Calu3 (cell line): Measurements from ENCODE around the gene ZNF263. TPM values are rescaled to one million over a fixed set of nuclear protein-coding genes. Genes with fewer than 3 reads are reported as not detected.

Experiments
- BruUV-seq: library from RNA; stranded (reverse); fragments of 400-500 nt; replicated peaks from 2 replicates; lab custom pipeline; 2021; lab: Mats Ljungman, UMichigan
- CTCF ChIA-PET: fragments of 300-600 bp; sonication (Branson Sonifier 250); formaldehyde crosslinking; loops from one replicate; lab custom pipeline; 2022; ENCODE audit warnings: antibody characterized with exemption; lab: Charles Lee
- DNase-seq: peaks from one replicate; pipeline ENCODE4 v3.0.0; 2022
- H3K27ac Mint-ChIP-seq: one replicate; pipeline ENCODE4 v1.8.0; 2022; ENCODE audit warnings: mixed read lengths; ENCODE audit not compliant: unreplicated experiment
- H3K27me3 Mint-ChIP-seq: one replicate; pipeline ENCODE4 v1.8.0; 2022; ENCODE audit warnings: mixed read lengths; ENCODE audit not compliant: unreplicated experiment
- H3K36me3 Mint-ChIP-seq: one replicate; pipeline ENCODE4 v1.8.0; 2022; ENCODE audit warnings: mild to moderate bottlenecking, moderate library complexity, mixed read lengths; ENCODE audit not compliant: insufficient read depth, unreplicated experiment
- H3K4me1 Mint-ChIP-seq: one replicate; pipeline ENCODE4 v1.8.0; 2022; ENCODE audit warnings: mild to moderate bottlenecking, low read depth, mixed read lengths; ENCODE audit not compliant: unreplicated experiment
- H3K4me3 Mint-ChIP-seq: one replicate; pipeline ENCODE4 v1.8.0; 2022; ENCODE audit warnings: mild to moderate bottlenecking, low read depth, moderate library complexity, mixed read lengths; ENCODE audit not compliant: unreplicated experiment
- H3K9me3 Mint-ChIP-seq: one replicate; pipeline ENCODE4 v1.8.0; 2022; ENCODE audit warnings: low read depth, mixed read lengths; ENCODE audit not compliant: unreplicated experiment
- intact Hi-C: fragments of 100-400 bp; cut with micrococcal nuclease; formaldehyde crosslinking; loops from one replicate; pipeline ENCODE4 v1.10.0; 2022; ENCODE audit not compliant: unreplicated experiment
- total RNA-seq: library from RNA; stranded (reverse); gene quantifications from 2 replicates; pipeline ENCODE4 v1.2.3, GENCODE V29; 2022
- TF ChIP-seq, protein P1 (sequence below): fragments of 200-600 bp; IDR thresholded peaks from one replicate; pipeline ENCODE4 v1.8.0; 2022; ENCODE audit warnings: antibody characterized with exemption; ENCODE audit not compliant: unreplicated experiment

Gene ZNF263
- total RNA-seq, 1 experiment from 2014 or later, result 46.9 TPM

DNA sequence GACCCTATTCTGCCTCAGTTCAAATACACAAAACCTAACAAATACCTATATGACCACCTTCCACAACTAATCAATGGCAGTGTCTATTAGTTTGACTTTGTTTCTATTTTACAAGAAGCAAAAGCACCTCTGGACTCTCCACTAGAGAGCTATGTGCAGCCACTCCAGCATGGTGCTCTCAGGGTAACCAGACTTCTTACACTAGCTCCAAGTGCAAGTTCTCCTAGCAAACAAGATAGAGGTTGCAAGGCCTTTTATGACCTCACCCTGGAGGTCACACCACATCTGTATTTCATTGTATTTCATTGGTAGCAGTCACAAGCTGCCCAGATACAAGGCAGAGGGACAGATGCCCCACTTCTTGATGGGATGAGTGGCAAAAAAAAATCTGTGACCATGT lies 8.3 kb upstream of the ZNF263 start:
- CTCF ChIA-PET, result no interaction called here
- no peaks in the 10 kb centered on the region for H3K4me1 Mint-ChIP-seq
- TF ChIP-seq, protein P1, sequence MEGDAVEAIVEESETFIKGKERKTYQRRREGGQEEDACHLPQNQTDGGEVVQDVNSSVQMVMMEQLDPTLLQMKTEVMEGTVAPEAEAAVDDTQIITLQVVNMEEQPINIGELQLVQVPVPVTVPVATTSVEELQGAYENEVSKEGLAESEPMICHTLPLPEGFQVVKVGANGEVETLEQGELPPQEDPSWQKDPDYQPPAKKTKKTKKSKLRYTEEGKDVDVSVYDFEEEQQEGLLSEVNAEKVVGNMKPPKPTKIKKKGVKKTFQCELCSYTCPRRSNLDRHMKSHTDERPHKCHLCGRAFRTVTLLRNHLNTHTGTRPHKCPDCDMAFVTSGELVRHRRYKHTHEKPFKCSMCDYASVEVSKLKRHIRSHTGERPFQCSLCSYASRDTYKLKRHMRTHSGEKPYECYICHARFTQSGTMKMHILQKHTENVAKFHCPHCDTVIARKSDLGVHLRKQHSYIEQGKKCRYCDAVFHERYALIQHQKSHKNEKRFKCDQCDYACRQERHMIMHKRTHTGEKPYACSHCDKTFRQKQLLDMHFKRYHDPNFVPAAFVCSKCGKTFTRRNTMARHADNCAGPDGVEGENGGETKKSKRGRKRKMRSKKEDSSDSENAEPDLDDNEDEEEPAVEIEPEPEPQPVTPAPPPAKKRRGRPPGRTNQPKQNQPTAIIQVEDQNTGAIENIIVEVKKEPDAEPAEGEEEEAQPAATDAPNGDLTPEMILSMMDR, result no peak
- H3K4me3 Mint-ChIP-seq, result no peak overlapping the region
- BruUV-seq, result no TSS peak
- peaks cover 54% of the 10 kb centered on the region for H3K27me3 Mint-ChIP-seq
- H3K36me3 Mint-ChIP-seq, result no peaks in the 10 kb centered on the region
- no peak for DNase-seq
- peaks cover 2% of the 10 kb centered on the region for H3K9me3 Mint-ChIP-seq
- no peak overlapping the region for H3K27ac Mint-ChIP-seq
- intact Hi-C loops, result no loop called here

DNA sequence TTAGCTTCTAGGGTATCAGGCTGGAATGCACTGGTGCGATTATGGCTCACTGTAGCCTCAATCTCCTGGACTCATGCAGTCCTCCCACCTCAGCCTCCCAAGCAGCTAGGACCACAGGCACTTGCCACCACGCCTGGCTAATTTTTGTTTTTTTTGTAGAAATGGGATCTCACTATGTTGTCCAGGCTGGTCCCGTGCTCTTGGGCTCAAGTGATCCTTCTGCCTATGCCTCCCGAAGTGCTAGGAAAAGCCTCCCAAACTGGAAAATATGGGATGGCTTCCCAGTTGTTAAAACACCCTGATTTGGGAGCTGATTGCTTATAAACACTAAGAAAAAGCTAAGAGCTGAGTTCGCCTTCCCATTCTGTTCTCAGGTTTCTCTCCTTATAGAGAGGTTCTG lies 6.6 kb upstream of the ZNF263 start:
- H3K36me3 Mint-ChIP-seq, result no peaks in the 10 kb centered on the region
- no peaks in the 10 kb centered on the region for H3K4me1 Mint-ChIP-seq
- BruUV-seq, result no TSS peak
- intact Hi-C loops, result no loop called here
- H3K27me3 Mint-ChIP-seq, result peaks cover 54% of the 10 kb centered on the region
- TF ChIP-seq, protein P1, result no peak
- no peak for DNase-seq
- CTCF ChIA-PET, result no interaction called here
- H3K4me3 Mint-ChIP-seq, result no peak overlapping the region
- no peaks in the 10 kb centered on the region for H3K9me3 Mint-ChIP-seq
- H3K27ac Mint-ChIP-seq, result no peak overlapping the region

DNA sequence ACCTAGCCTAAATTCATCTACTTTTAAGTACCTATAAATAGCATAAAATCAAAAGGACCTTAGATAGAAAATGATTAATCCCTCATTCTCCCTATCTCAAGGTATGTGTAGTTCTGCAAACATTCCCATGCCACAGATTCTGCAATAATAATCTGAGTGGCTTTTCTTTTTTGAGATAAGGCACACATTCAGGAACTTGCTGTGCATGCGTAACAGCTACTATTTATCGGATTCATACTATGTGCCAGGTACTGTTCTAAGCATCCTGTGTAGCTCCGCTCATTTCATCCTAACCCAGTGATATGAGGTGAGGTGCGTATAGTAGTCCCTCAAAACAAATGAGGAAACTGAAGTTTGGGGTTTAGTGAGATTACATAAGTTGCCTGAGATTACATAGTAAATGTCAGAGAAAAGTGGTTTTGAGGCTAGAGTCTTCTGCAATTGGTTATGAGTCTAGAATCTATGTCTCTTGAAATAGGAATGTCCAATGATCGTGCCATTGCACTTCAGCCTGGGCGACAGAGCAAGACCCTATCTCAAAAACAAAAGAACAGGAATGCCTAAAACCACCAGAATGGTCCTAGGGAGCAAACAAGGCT lies 2.0 kb upstream of the ZNF263 start:
- BruUV-seq, result no TSS peak
- Mint-ChIP-seq H3K27ac (no peak overlapping the region), H3K4me3 (peak overlapping the region; percentile 90), H3K9me3 (no peaks in the 10 kb centered on the region), H3K4me1 (peaks cover 10% of the 10 kb centered on the region), H3K36me3 (peaks cover 45% of the 10 kb centered on the region), H3K27me3 (peaks cover 27% of the 10 kb centered on the region)
- DNase-seq, result no peak
- TF ChIP-seq, protein P1, result no peak
- CTCF ChIA-PET, result interaction anchor here (0.5 kb wide), 1 partner anchor 152 kb away, joined by 5 read pairs; no protein-coding TSS in a partner anchor
- intact Hi-C loops, result loop anchor here (10.0 kb wide), 1 partner anchor 223 kb away; the partner anchor contains the start of gene CLUAP1

DNA sequence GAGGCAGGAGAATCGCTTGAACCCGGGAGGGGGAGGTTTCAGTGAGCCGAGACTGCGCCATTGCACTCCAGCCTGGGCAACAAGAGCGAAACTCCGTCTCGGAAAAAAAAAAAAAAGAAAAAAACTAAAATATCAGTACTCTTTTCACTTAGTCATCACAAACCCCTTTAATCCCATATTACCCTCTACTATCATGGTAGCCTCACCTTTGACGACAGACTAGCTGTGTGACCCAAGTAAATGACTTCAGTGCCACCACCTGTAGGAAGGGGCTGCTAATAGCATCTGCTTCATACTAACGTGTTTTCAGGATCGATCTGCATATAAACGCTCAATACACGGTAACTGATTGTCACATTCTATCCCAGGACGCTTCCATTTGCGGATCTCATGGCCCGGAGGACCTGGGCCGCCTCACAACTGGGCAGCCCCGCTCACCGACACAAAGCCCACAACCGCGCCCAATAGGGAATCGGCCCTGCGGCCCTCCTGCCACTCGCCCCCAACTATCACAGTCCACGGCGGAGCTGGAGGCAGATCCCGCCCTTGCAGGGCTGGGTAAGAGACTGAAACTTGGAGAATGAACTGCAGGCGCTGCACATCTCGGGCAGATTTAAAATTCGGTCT lies 1.1 kb upstream of the ZNF263 start:
- TF ChIP-seq, protein P1, result no peak
- intact Hi-C loops, result loop anchor here (10.0 kb wide), 1 partner anchor 223 kb away; the partner anchor contains the start of gene CLUAP1
- DNase-seq, result peak; percentile 61
- Mint-ChIP-seq H3K36me3 (peaks cover 51% of the 10 kb centered on the region), H3K4me1 (peaks cover 10% of the 10 kb centered on the region), H3K4me3 (peak overlapping the region; percentile 90), H3K27me3 (peaks cover 18% of the 10 kb centered on the region), H3K9me3 (no peaks in the 10 kb centered on the region), H3K27ac (peak overlapping the region; percentile 95)
- CTCF ChIA-PET, result interaction anchor here (0.9 to 1.3 kb wide), 6 partner anchors 10 to 251 kb away, joined by 3 to 5 read pairs (median 4); no protein-coding TSS in a partner anchor
- no TSS peak for BruUV-seq
